OCI-LY7 (cell line): ENCODE measurements around the gene FUT7. TPM values are rescaled to one million over a fixed set of nuclear protein-coding genes. Genes with fewer than 3 reads are reported as not detected.

Source experiments
- BruUV-seq: library from RNA; stranded (reverse); fragments of 400-500 nt; replicated peaks from 2 replicates; lab custom pipeline; 2021; lab: Mats Ljungman, UMichigan
- CTCF ChIA-PET: fragments of 300-600 bp; sonication (Branson Sonifier 250); formaldehyde crosslinking; loops from one replicate; lab custom pipeline; 2022; ENCODE audit warnings: antibody characterized with exemption; ENCODE audit not compliant: unreplicated experiment; lab: Charles Lee
- POLR2A ChIA-PET: fragments of 300-600 bp; sonication (Branson Sonifier 250); formaldehyde crosslinking; loops from one replicate; lab custom pipeline; 2022; ENCODE audit warnings: antibody characterized with exemption; lab: Charles Lee
- DNase-seq: peaks from one replicate; pipeline ENCODE4 v3.0.0-alpha.2; 2015; ENCODE audit warnings: low spot score
- H2AFZ ChIP-seq: fragments of 200-600 bp; sonication (generic), shearing (Covaris generic); 2 replicates; pipeline ENCODE4 v1.6.1; 2014; ENCODE audit warnings: mild to moderate bottlenecking, antibody characterized with exemption, low read length, moderate library complexity
- H3K27ac ChIP-seq: fragments of 200-600 bp; sonication (generic); 2 replicates; pipeline ENCODE4 v1.5.1; 2014; ENCODE audit warnings: mixed run types, low read depth, mild to moderate bottlenecking, moderate library complexity, low read length, inconsistent platforms; ENCODE audit not compliant: poor library complexity, severe bottlenecking
- H3K36me3 ChIP-seq: fragments of 200-600 bp; sonication (generic); 2 replicates; pipeline ENCODE4 v1.6.1; 2014; ENCODE audit warnings: mild to moderate bottlenecking, antibody characterized with exemption, low read length, moderate library complexity, mixed read lengths; ENCODE audit not compliant: insufficient read depth
- H3K4me1 ChIP-seq: fragments of 200-600 bp; sonication (generic); 2 replicates; pipeline ENCODE4 v1.5.1; 2014; ENCODE audit warnings: mild to moderate bottlenecking, low read length; ENCODE audit not compliant: insufficient read depth, poor library complexity, severe bottlenecking
- H3K4me2 ChIP-seq: fragments of 200-600 bp; sonication (generic); 2 replicates; pipeline ENCODE4 v1.6.1; 2014; ENCODE audit warnings: mild to moderate bottlenecking, low read length
- H3K4me3 ChIP-seq: fragments of 200-600 bp; sonication (generic); 2 replicates; pipeline ENCODE4 v1.5.1; 2014; ENCODE audit warnings: mild to moderate bottlenecking, low read depth, low read length; ENCODE audit not compliant: poor library complexity, severe bottlenecking
- H3K79me2 ChIP-seq: fragments of 200-600 bp; sonication (generic); 2 replicates; pipeline ENCODE4 v1.6.1; 2016; ENCODE audit warnings: low read depth, mild to moderate bottlenecking, low read length, moderate library complexity, mixed read lengths; ENCODE audit not compliant: insufficient read depth
- H3K9me2 ChIP-seq: fragments of 200-600 bp; sonication (generic); 2 replicates; pipeline ENCODE4 v1.6.1; 2016; ENCODE audit warnings: mild to moderate bottlenecking, low read length, mixed read lengths; ENCODE audit not compliant: insufficient read depth
- H3K9me3 ChIP-seq: fragments of 200-600 bp; sonication (generic); 2 replicates; pipeline ENCODE4 v1.6.1; 2014; ENCODE audit warnings: mild to moderate bottlenecking, mixed run types, low read length, mixed read lengths
- H4K20me1 ChIP-seq: fragments of 200-600 bp; sonication (generic); 2 replicates; pipeline ENCODE4 v1.6.1; 2014; ENCODE audit warnings: mild to moderate bottlenecking, antibody characterized with exemption, low read length, moderate library complexity, mixed read lengths; ENCODE audit not compliant: insufficient read depth
- EZH2phosphoT487 ChIP-seq: fragments of 200-600 bp; sonication (generic); IDR thresholded peaks from 2 replicates; pipeline ENCODE4 v1.6.1; 2018; ENCODE audit warnings: low read depth, borderline replicate concordance, mild to moderate bottlenecking, mixed run types, antibody characterized with exemption, low read length, moderate library complexity, mixed read lengths
- intact Hi-C: fragments of 100-400 bp; cut with micrococcal nuclease; formaldehyde crosslinking; loops from one replicate; pipeline ENCODE4 v1.10.0; 2022; ENCODE audit not compliant: unreplicated experiment
- total RNA-seq, 2 experiments: library from RNA; depleted of rRNA in 1 of 2; stranded (reverse); fragments of >200 nt in 1 of 2; shearing (Covaris generic) in 1 of 2; gene quantifications; 2 replicates each; pipeline ENCODE4 v1.2.3, GENCODE V29; 2014 to 2022
- TF ChIP-seq, protein P1 (sequence below): fragments of 200-600 bp; sonication (generic); conservative IDR thresholded peaks from 2 replicates; pipeline ENCODE4 v1.5.1; 2014; ENCODE audit warnings: mild to moderate bottlenecking, antibody characterized with exemption, low read length, moderate library complexity, mixed read lengths

FUT7 gene
- total RNA-seq, 2 experiments from 2014 or later = 0.21 TPM; not detected in 1

DNA sequence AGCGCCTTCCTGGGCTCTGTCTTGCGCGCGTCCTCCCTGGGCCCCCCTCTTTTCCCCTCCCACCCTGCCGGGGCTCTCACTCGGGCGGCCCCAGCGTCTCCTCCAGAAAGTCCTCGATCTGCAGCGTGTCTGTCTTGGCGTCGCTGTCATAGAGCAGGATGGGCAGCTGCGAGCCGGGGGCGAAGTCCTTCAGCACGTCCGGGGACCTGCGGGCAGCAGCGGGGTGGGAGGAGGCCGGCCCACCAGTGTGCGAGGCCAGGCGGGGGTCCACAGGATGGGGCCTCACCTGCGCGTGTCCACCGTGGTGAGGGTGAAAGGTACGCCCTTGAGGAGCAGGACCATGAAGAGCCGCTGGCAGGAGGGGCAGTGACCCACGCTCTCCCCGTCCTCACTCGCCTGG is 36.5 kb downstream of the FUT7 start:
- ChIA-PET CTCF (interaction anchor here (0.6 kb wide), 1 partner anchor 687 kb away, joined by 11 read pairs; no protein-coding TSS in a partner anchor), POLR2A (no interaction called here)
- DNase-seq = no peak
- no peak overlapping the region for H3K27ac ChIP-seq
- H3K9me3 ChIP-seq = no peaks in the 10 kb centered on the region
- 0 out of 2 replicates have a peak, but pooled peaks cover 3% of the 10 kb centered on the region for H3K36me3 ChIP-seq
- intact Hi-C loops = no loop called here
- no peak overlapping the region for H3K4me2 ChIP-seq
- no peak overlapping the region for H3K4me3 ChIP-seq
- no peaks in the 10 kb centered on the region for H4K20me1 ChIP-seq
- BruUV-seq = no TSS peak
- no peak for TF ChIP-seq EZH2phosphoT487
- TF ChIP-seq, protein P1, sequence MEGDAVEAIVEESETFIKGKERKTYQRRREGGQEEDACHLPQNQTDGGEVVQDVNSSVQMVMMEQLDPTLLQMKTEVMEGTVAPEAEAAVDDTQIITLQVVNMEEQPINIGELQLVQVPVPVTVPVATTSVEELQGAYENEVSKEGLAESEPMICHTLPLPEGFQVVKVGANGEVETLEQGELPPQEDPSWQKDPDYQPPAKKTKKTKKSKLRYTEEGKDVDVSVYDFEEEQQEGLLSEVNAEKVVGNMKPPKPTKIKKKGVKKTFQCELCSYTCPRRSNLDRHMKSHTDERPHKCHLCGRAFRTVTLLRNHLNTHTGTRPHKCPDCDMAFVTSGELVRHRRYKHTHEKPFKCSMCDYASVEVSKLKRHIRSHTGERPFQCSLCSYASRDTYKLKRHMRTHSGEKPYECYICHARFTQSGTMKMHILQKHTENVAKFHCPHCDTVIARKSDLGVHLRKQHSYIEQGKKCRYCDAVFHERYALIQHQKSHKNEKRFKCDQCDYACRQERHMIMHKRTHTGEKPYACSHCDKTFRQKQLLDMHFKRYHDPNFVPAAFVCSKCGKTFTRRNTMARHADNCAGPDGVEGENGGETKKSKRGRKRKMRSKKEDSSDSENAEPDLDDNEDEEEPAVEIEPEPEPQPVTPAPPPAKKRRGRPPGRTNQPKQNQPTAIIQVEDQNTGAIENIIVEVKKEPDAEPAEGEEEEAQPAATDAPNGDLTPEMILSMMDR = no peak
- H2AFZ ChIP-seq = no peak overlapping the region
- H3K79me2 ChIP-seq = no peaks in the 10 kb centered on the region; the same call in 1 of the 2 replicates
- H3K9me2 ChIP-seq = no peaks in the 10 kb centered on the region
- peaks cover 51% of the 10 kb centered on the region for H3K4me1 ChIP-seq

DNA sequence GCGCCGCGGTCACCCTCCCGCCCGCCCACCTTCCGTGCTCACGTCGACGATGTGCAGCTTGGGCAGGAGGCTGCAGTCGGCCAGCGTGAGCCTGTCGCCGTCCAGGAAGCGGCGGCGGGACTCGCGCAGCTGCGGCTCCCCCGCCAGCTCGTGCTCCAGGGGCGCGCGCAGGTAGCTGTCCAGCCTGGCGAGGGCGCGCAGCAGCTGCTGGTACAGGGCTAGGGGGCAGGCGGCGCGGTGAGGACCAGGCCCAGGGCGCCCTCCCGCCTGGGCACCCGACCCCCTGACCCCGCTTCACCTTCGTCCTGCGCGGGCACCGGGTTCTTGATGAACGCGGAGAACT is 37.0 kb downstream of the FUT7 start:
- H3K4me3 ChIP-seq = no peak overlapping the region
- H3K27ac ChIP-seq = no peak overlapping the region
- BruUV-seq = no TSS peak
- H3K9me3 ChIP-seq = no peaks in the 10 kb centered on the region
- DNase-seq = no peak
- 0 out of 2 replicates have a peak, but pooled peaks cover 3% of the 10 kb centered on the region for H3K36me3 ChIP-seq
- no peak overlapping the region for H3K4me2 ChIP-seq
- no peaks in the 10 kb centered on the region; the same call in 1 of the 2 replicates for H3K79me2 ChIP-seq
- intact Hi-C loops = no loop called here
- POLR2A ChIA-PET = no interaction called here
- no peaks in the 10 kb centered on the region for H4K20me1 ChIP-seq
- H2AFZ ChIP-seq = no peak overlapping the region
- H3K4me1 ChIP-seq = peaks cover 45% of the 10 kb centered on the region
- CTCF ChIA-PET = interaction anchor here (0.6 kb wide), 1 partner anchor 687 kb away, joined by 11 read pairs; no protein-coding TSS in a partner anchor
- no peak for TF ChIP-seq EZH2phosphoT487
- TF ChIP-seq, protein P1 = no peak
- no peaks in the 10 kb centered on the region for H3K9me2 ChIP-seq

DNA sequence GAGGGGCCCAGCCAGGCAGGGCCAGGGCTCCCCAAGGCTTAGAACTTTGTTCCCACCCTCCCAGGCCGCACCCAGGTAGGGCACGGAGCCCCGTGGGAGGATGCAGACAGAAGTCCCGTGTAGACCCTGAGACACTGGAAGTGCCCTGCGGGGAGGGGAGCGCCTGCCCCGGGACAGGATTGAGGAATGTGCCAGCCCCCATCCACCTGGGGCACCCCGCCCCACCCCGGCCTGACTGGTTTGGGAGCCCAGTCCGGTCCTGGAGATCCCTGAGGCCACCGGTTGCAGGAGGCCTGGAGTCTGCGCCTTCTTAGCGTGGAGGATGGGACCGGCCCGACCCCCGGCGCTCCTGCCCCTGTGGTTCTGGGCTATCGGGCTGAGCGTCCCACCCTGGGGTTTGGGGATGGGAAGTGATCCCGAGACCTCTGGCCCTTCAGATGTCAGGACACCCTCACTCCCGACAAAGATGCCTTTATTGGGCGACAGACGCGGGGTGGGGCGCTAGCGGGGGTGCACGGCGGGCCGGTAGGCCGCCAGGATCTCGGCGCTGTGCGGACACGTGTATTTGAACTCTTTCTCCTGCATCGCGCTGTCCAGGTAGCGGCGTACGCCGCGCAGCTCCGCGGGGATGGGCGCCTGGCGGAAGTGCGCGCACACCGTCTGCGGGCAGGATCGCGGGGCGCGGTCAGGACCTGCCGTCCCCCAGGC is 37.6 kb downstream of the FUT7 start:
- no TSS peak for BruUV-seq
- Histone ChIP-seq H3K79me2 (no peaks in the 10 kb centered on the region; the same call in 1 of the 2 replicates), H3K4me3 (no peak overlapping the region), H3K4me1 (peaks cover 41% of the 10 kb centered on the region), H3K9me3 (no peaks in the 10 kb centered on the region), H3K36me3 (0 out of 2 replicates have a peak, but pooled peaks cover 3% of the 10 kb centered on the region), H3K9me2 (no peaks in the 10 kb centered on the region), H2AFZ (no peak overlapping the region), H3K4me2 (peak overlapping the region; percentile 94; the same call in 1 of the 2 replicates), H3K27ac (no peak overlapping the region), H4K20me1 (no peaks in the 10 kb centered on the region)
- POLR2A ChIA-PET = no interaction called here
- CTCF ChIA-PET = interaction anchor here (0.6 kb wide), 1 partner anchor 688 kb away, joined by 11 read pairs; no protein-coding TSS in a partner anchor
- intact Hi-C loops = no loop called here
- DNase-seq = no peak
- no peak for TF ChIP-seq EZH2phosphoT487
- TF ChIP-seq, protein P1 = no peak
